Heart left ventricle (tissue), 16 donors: Measurements from ENCODE around the gene SHISA4. TPM values are rescaled to one million over a fixed set of nuclear protein-coding genes. Genes with fewer than 3 reads are reported as not detected.

Experiments used
- ATAC-seq, 4 donors: fragments of 200-7000 bp; cut with Tn5 transposase; one replicate each; pipeline ENCODE4 v1.9.1; 2020 to 2022; ENCODE audit warnings: moderate library complexity in 4 of 4, mild to moderate bottlenecking in 3 of 4, moderate number of reproducible peaks in 1 of 4
- DNase-seq, 5 donors: peaks; one replicate each; pipeline ENCODE4 v3.0.0-alpha.2; 2020
- H3K27ac ChIP-seq, 12 donors: fragments of 200-600 bp; sonication (generic) in 4 of 12; one replicate each; pipeline versions ENCODE4 v1.5.0 to v1.8.0; 2016 to 2022; ENCODE audit warnings: mild to moderate bottlenecking in 2 of 12
- H3K27me3 ChIP-seq, 9 donors: fragments of 200-600 bp; sonication (generic) in 2 of 9; one replicate each; pipeline versions ENCODE4 v1.5.1 to v1.8.0; 2016 to 2022; ENCODE audit warnings: mild to moderate bottlenecking in 3 of 9
- H3K36me3 ChIP-seq, 9 donors: fragments of 200-600 bp; sonication (generic) in 2 of 9; one replicate each; pipeline versions ENCODE4 v1.5.0 to v1.8.0; 2018 to 2022; ENCODE audit warnings: mild to moderate bottlenecking in 2 of 9
- H3K4me1 ChIP-seq, 12 donors: fragments of 200-600 bp; sonication (generic) in 4 of 12; one replicate each; pipeline versions ENCODE4 v1.5.0 to v1.8.0; 2016 to 2022; ENCODE audit warnings: mild to moderate bottlenecking in 3 of 12
- H3K4me3 ChIP-seq, 12 donors: fragments of 200-600 bp; sonication (generic) in 4 of 12; one replicate each; pipeline versions ENCODE4 v1.5.0 to v1.8.0; 2017 to 2022; ENCODE audit warnings: mild to moderate bottlenecking in 9 of 12, moderate library complexity in 4 of 12
- H3K9me3 ChIP-seq, 12 donors: fragments of 200-600 bp; sonication (generic) in 4 of 12; one replicate each; pipeline versions ENCODE4 v1.5.0 to v1.8.0; 2016 to 2022; ENCODE audit warnings: mild to moderate bottlenecking in 1 of 12
- POLR2A ChIP-seq, 2 donors: fragments of 450-650 bp; IDR thresholded peaks; one replicate each; pipeline ENCODE4 v1.6.1; 2017; ENCODE audit warnings: antibody characterized with exemption in 2 of 2, mild to moderate bottlenecking in 2 of 2, moderate library complexity in 2 of 2
- WGBS, 4 donors: extraction: QIAGEN DNeasy Blood & Tissue Kit in 2 of 4; methylation state at CpG; one replicate each; pipeline versions ENCODE4 v1.1.5 to v1.1.7; 2013 to 2018; 5-methylcytosine and 5-hydroxymethylcytosine counted together
- intact Hi-C, 10 donors: fragments of 100-400 bp; cut with DNase I; formaldehyde crosslinking; loops; one replicate each; pipeline versions ENCODE4 v1.11.1 to v1.14.2; 2022
- polyA plus RNA-seq, 2 donors: library from polyadenylated mRNA; stranded (reverse); fragments of 200-250 nt; gene quantifications; one replicate each; pipeline ENCODE4 v1.2.3, GENCODE V29; 2013
- total RNA-seq, 9 donors: library from RNA; depleted of rRNA in 2 of 9; stranded (reverse); fragments of >200 nt in 2 of 9; fragmentation: NEBNext Ultra II Directional in 3 of 9; extraction: Animal tissue kit (Norgen Biotek cat#: 25700) in 3 of 9; gene quantifications; one replicate each; pipeline versions ENCODE4 v1.1.0 to v1.2.4, GENCODE V29; 2016 to 2023
- TF ChIP-seq, protein P1 (sequence below), 12 donors: fragments of 200-600 bp; sonication (generic) in 4 of 12; IDR thresholded peaks; one replicate each; pipeline versions ENCODE4 v1.5.0 to v1.8.0; 2018 to 2022; ENCODE audit warnings: antibody characterized with exemption in 12 of 12, mild to moderate bottlenecking in 5 of 12
- donor health status: ischemic (EF 13 %, LVEDD 7.1; RV severe dilation, severe dysfunction).
- donor health status: healthy with polysubstance abuse.
- donor health status: DM: no; HTN: yes; CAD: no.
- donor health status: DM: no; HTN: no; CAD: no.
- donor health status: ischemic (EF 25% LVEDD 6.9; RV normal size, moderate dysfunction).
- donor health status: ischemic (EF 25% LVEDD 5.7; RV mildly dilated, moderate dysfunction).
- donor health status: healthy.
- donor health status: DM: yes; HTN: yes; CAD: no.
- donor health status: ischemic (EF 35%, LVEDD 5.7; RV mildly dilated, moderate dysfunction).
- donor health status: nonischemic (EF 11% LVEDD 7.7; RV severe dilation, severe dysfunction).
- donor health status: DM: yes; HTN: yes; CAD: no.
- donor health status: PGD.
- donor health status: ischemic (EF 29% LVEDD 5.4; RV normal size, mild dysfunction).
- donor health status: nonischemic (EF 23%, LVEDD 6.1; RV moderate dilation, normal function).

Gene SHISA4
- total and polyA plus RNA-seq, 11 donors = 53.2 to 262 (median 120) TPM

DNA sequence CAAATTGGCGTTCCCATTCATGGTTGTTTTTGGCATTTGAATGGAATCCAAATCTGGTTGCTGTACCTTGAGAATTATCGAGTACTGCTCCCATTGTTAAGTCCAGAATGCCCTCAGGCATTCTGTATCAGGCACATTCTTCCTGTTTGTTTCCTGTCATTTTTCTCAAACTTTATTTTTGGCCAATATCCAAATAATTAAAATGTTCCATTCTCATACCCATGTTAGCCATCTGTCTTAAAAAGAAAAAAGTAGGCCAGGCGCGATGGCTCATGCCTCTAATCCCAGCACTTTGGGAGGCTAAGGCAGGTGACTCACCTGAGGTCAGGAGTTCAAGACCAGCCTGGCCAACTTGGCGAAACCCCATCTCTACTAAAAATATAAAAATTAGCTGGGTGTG is 29.3 kb upstream of the SHISA4 start:
- Histone ChIP-seq H3K4me3 (no peak overlapping the region), H3K36me3 (peaks cover 0 to 99% (median 98%) of the 10 kb centered on the region in 9 donors), H3K9me3 (no peaks in the 10 kb centered on the region), H3K27ac (peak overlapping the region in 3 of 12 donors; percentile 4 to 17 (median 10)), H3K4me1 (peaks cover 0 to 7% (median 0%) of the 10 kb centered on the region in 12 donors), H3K27me3 (no peaks in the 10 kb centered on the region)
- DNase-seq (no peak), ATAC-seq (no peak)
- intact Hi-C loops = no loop called here
- WGBS, 4 donors = 58 to 77% (median 71%) methylated on average over 5 of the region's 5 CpGs
- TF ChIP-seq POLR2A (IDR thresholded peaks at IDR 0.05) = no peak
- TF ChIP-seq, protein P1, sequence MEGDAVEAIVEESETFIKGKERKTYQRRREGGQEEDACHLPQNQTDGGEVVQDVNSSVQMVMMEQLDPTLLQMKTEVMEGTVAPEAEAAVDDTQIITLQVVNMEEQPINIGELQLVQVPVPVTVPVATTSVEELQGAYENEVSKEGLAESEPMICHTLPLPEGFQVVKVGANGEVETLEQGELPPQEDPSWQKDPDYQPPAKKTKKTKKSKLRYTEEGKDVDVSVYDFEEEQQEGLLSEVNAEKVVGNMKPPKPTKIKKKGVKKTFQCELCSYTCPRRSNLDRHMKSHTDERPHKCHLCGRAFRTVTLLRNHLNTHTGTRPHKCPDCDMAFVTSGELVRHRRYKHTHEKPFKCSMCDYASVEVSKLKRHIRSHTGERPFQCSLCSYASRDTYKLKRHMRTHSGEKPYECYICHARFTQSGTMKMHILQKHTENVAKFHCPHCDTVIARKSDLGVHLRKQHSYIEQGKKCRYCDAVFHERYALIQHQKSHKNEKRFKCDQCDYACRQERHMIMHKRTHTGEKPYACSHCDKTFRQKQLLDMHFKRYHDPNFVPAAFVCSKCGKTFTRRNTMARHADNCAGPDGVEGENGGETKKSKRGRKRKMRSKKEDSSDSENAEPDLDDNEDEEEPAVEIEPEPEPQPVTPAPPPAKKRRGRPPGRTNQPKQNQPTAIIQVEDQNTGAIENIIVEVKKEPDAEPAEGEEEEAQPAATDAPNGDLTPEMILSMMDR (IDR thresholded peaks at IDR 0.05) = no peak

DNA sequence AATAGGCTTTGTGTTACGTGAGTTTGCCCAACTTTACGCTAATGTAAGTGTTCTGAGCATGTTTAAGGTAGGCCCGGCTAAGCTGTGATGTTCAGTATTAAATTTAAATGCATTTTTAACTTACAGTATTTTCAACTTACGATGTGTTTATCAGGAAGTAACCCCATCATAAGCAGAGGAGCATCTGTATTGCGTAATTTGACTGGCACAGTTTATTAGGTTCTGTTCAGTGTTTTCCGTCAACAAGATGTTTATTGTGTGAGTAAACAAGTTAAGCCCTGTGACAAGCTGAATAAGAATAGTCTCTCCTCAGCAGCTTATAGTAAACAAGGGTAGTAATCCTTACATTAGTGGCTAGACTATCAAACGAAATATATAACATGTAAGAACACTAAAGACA is 27.2 kb upstream of the SHISA4 start:
- no peak overlapping the region for H3K4me3 ChIP-seq
- 92 to 97% (median 96%) methylated on average over 7 of the region's 7 CpGs for WGBS, 4 donors
- H3K36me3 ChIP-seq = peaks cover 0 to 99% (median 96%) of the 10 kb centered on the region in 9 donors
- DNase-seq (no peak), ATAC-seq (no peak)
- no peak overlapping the region for H3K27ac ChIP-seq
- no peaks in the 10 kb centered on the region for H3K9me3 ChIP-seq
- intact Hi-C loops = no loop called here
- no peaks in the 10 kb centered on the region for H3K27me3 ChIP-seq
- H3K4me1 ChIP-seq = peaks cover 0 to 7% (median 0%) of the 10 kb centered on the region in 12 donors
- TF ChIP-seq POLR2A (IDR thresholded peaks at IDR 0.05) = no peak
- TF ChIP-seq, protein P1 (IDR thresholded peaks at IDR 0.05) = no peak

DNA sequence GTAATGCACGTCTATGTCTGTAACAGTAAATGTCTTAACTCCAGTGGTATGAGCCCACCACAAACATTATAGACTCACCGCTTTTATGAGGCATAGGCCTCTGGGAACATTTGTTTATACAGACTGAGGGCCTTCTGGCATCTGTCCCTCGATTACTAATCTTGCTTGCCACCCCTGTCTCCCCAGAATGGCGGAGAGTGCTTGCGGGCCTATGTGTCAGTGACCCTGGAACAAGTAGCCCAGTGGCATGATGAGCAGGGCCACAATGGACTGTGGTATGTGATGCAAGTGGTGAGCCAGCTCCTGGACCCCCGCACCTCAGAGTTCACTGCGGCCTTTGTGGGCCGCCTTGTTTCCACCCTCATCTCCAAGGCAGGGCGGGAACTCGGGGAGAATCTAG is 18.3 kb upstream of the SHISA4 start:
- peaks cover 0 to 4% (median 0%) of the 10 kb centered on the region in 12 donors for H3K4me1 ChIP-seq
- intact Hi-C loops = no loop called here
- H3K27me3 ChIP-seq = no peaks in the 10 kb centered on the region
- H3K4me3 ChIP-seq = no peak overlapping the region
- no peaks in the 10 kb centered on the region for H3K9me3 ChIP-seq
- whole genome bisulfite sequencing, 4 donors = 93 to 97% (median 95%) methylated on average over 10 of the region's 10 CpGs
- no peak overlapping the region for H3K27ac ChIP-seq
- ATAC-seq = no peak
- peaks cover 6 to 100% (median 98%) of the 10 kb centered on the region in 9 donors for H3K36me3 ChIP-seq
- TF ChIP-seq POLR2A (IDR thresholded peaks at IDR 0.05) = no peak
- TF ChIP-seq, protein P1 (IDR thresholded peaks at IDR 0.05) = no peak
- no peak for DNase-seq

DNA sequence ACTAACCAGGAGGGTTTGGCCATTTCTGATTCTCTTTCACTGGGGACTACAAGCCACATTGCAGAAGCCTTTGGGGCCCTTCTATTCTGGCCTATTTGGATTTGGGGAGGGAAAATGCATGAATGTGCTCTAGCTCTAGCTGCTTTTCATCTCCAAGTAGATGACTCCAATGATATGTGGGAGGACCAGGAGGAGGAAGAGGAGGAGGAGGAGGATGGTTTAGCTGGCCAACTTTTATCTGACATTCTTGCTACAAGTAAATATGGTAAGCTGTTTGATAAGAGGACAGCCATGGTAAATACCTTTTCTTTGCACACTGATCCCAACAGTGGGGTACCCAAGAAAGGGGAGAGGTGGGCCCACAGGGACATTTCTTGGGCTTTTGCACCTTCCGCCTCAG is 14.0 kb upstream of the SHISA4 start:
- intact Hi-C loops = loop anchor here in 5 of 10 donors (5.0 kb wide), 2 partner anchors 42 to 98 kb away; no protein-coding TSS in a partner anchor
- TF ChIP-seq, protein P1 (IDR thresholded peaks at IDR 0.05) = no peak
- TF ChIP-seq POLR2A (IDR thresholded peaks at IDR 0.05) = no peak
- H3K27me3 ChIP-seq = no peaks in the 10 kb centered on the region
- 93 to 100% (median 97%) methylated on average over 1 of the region's 1 CpG for WGBS, 4 donors
- peaks cover 4 to 75% (median 63%) of the 10 kb centered on the region in 9 donors for H3K36me3 ChIP-seq
- no peak for ATAC-seq
- no peaks in the 10 kb centered on the region for H3K9me3 ChIP-seq
- DNase-seq = no peak
- H3K27ac ChIP-seq = no peak overlapping the region
- no peak overlapping the region for H3K4me3 ChIP-seq
- H3K4me1 ChIP-seq = peaks cover 0 to 13% (median 2%) of the 10 kb centered on the region in 12 donors
